HepG2 (cell line): ENCODE results near the gene HELB. TPM values are rescaled to one million over a fixed set of nuclear protein-coding genes. Genes with fewer than 3 reads are reported as not detected.

Experiments used
- AKAP8 ChIP-seq: sonication (generic); formaldehyde crosslinking; IDR thresholded peaks from 2 replicates; pipeline ENCODE4 v1.5.1; 2020; ENCODE audit warnings: mild to moderate bottlenecking, missing genetic modification reagents
- ARHGAP35 ChIP-seq: sonication (generic); formaldehyde crosslinking; IDR thresholded peaks from 2 replicates; pipeline ENCODE4 v1.9.0; 2022; ENCODE audit warnings: mild to moderate bottlenecking, inconsistent platforms, moderate library complexity, missing genetic modification reagents, borderline replicate concordance
- FLYWCH1 ChIP-seq: sonication (generic); formaldehyde crosslinking; IDR thresholded peaks from 2 replicates; pipeline ENCODE4 v1.8.1; 2023; ENCODE audit warnings: mild to moderate bottlenecking, missing genetic modification reagents
- MBD4 ChIP-seq: IDR thresholded peaks from 2 replicates; pipeline ENCODE4 v1.6.1; 2012; ENCODE audit warnings: low read length, inconsistent platforms, borderline replicate concordance
- NPAS2 ChIP-seq: sonication (generic); formaldehyde crosslinking; IDR thresholded peaks from 2 replicates; pipeline ENCODE4 v1.8.0; 2022; ENCODE audit warnings: mild to moderate bottlenecking, missing genetic modification reagents, borderline replicate concordance
- NR2F1 ChIP-seq, 2 experiments: fragments of 450-650 bp in 1 of 2; formaldehyde crosslinking in 1 of 2; IDR thresholded peaks; 2 replicates each; pipeline versions ENCODE4 v1.5.0 to v1.6.1; 2016 to 2020; ENCODE audit warnings: mild to moderate bottlenecking in 1 of 2, missing compliant biosample characterization in 1 of 2, missing genetic modification reagents in 1 of 2, moderate library complexity in 1 of 2
- PTBP1 ChIP-seq: fragments of 200-400 bp; formaldehyde crosslinking; IDR thresholded peaks from 2 replicates; pipeline ENCODE4 v1.6.1; 2018; ENCODE audit warnings: low read length, low read depth; ENCODE audit not compliant: poor library complexity, severe bottlenecking
- SUZ12 ChIP-seq: fragments of 150-350 bp; IDR thresholded peaks from 2 replicates; pipeline ENCODE4 v1.6.1; 2014; ENCODE audit warnings: low read depth, low read length
- TMF1 ChIP-seq: sonication (generic); formaldehyde crosslinking; IDR thresholded peaks from 2 replicates; pipeline ENCODE4 v1.8.1; 2022; ENCODE audit warnings: low read depth, missing genetic modification reagents
- ZKSCAN8 ChIP-seq: IDR thresholded peaks from 2 replicates; pipeline ENCODE4 v1.6.1; 2016; ENCODE audit warnings: borderline replicate concordance, missing genetic modification reagents, missing compliant biosample characterization
- ZNF12 ChIP-seq: sonication (generic); formaldehyde crosslinking; IDR thresholded peaks from 2 replicates; pipeline ENCODE4 v1.5.0; 2020; ENCODE audit warnings: missing genetic modification reagents
- ZNF282 ChIP-seq: fragments of 450-650 bp; IDR thresholded peaks from 2 replicates; pipeline ENCODE4 v1.6.1; 2018; ENCODE audit not compliant: partially characterized antibody
- polyA plus RNA-seq, 8 experiments: library from polyadenylated mRNA; depleted of rRNA in 3 of 8; stranded (reverse) in 7 of 8; unstranded in 1 of 8; fragments of >200 nt; fragmentation: Illumina TruSeq in 4 of 8; extraction: Trizol in 4 of 8; gene quantifications; 2 replicates each; pipeline versions ENCODE4 v1.2.1 to v1.2.3, GENCODE V29; 2011 to 2016; ENCODE audit warnings: low read depth in 4 of 8, missing spikeins in 1 of 8, mixed read lengths in 1 of 8; ENCODE audit not compliant: insufficient read depth in 1 of 8
- total RNA-seq, 5 experiments: library from RNA; depleted of rRNA; stranded (reverse); fragments of >200 nt; fragmentation: Illumina TruSeq; extraction: Trizol; gene quantifications; 2 replicates each; pipeline ENCODE4 v1.2.3, GENCODE V29; 2016; ENCODE audit warnings: low read depth in 1 of 5
- TF ChIP-seq, protein P1 (sequence below): IDR thresholded peaks from 2 replicates; pipeline ENCODE4 v1.6.1; 2016; ENCODE audit warnings: mild to moderate bottlenecking
- TF ChIP-seq, protein P2 (sequence below): sonication (generic); formaldehyde crosslinking; IDR thresholded peaks from 2 replicates; pipeline ENCODE4 v1.4.0; 2020; ENCODE audit warnings: mild to moderate bottlenecking, missing genetic modification reagents
- TF ChIP-seq, protein P3 (sequence below): sonication (generic); formaldehyde crosslinking; conservative IDR thresholded peaks from 2 replicates; pipeline ENCODE4 v1.4.0; 2020; ENCODE audit warnings: missing genetic modification reagents
- TF ChIP-seq, protein P4 (sequence below): IDR thresholded peaks from 2 replicates; pipeline ENCODE4 v1.6.1; 2016; ENCODE audit warnings: control low read depth

The HELB gene
- total and polyA plus RNA-seq, 2 of the 13 experiments (the other 11 are each of a cell fraction or from before 2014, with no cell fraction given) = 1.7 to 3.7 TPM

DNA sequence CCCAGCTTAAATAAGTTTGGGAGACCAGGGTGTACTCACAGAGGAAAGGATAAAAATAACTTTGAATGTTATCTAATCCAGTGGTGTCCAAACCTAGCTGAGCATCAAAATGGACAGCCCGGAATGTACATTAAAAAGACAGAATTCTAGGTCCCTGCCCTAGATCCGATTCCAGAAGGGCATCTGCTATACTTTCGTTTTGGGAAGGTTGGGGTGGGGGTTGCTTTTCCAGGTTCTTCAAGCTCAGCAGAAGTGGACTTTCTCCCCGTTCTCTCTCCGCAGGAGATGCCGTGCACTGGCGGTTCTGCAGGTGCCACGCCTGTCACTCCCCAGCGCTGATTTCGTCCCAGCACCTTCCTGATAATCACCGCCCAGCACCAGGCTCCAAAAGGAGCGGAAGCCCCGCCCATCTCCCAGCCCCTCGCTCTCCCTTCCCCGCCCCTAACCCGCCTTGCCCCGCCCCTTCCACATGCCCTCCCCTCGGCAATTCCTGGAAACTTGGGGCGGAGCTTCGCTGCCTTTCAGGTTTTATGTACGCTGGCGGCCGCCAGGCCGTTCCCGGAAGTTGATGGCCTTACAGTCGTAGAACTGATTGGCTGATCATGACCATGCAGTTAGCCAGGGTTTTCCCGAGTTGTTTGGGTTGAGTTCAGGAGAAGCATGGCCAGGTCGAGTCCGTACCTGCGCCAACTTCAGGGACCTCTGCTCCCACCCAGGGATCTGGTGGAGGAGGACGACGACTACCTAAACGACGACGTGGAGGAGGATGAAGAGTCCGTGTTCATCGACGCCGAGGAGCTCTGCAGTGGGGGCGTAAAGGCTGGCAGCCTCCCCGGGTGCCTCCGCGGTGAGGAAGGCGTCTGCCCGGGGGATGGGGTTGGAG, at the start of gene HELB (continued):
- TF ChIP-seq TMF1 (CRISPR knock-in tag) (no peak), ZKSCAN8 (no peak), MBD4 (no peak), SUZ12 (no peak), NR2F1 (CRISPR knock-in tag; IDR thresholded peaks at IDR 0.05) (no peak), NPAS2 (CRISPR knock-in tag) (no peak), PTBP1 (no peak), ZNF12 (CRISPR knock-in tag) (peak; percentile 33; the same call in 1 of the 2 replicates), AKAP8 (CRISPR knock-in tag) (no peak), ZNF282 (no peak), FLYWCH1 (CRISPR knock-in tag) (no peak), ARHGAP35 (CRISPR knock-in tag) (no peak)
- TF ChIP-seq, protein P1, sequence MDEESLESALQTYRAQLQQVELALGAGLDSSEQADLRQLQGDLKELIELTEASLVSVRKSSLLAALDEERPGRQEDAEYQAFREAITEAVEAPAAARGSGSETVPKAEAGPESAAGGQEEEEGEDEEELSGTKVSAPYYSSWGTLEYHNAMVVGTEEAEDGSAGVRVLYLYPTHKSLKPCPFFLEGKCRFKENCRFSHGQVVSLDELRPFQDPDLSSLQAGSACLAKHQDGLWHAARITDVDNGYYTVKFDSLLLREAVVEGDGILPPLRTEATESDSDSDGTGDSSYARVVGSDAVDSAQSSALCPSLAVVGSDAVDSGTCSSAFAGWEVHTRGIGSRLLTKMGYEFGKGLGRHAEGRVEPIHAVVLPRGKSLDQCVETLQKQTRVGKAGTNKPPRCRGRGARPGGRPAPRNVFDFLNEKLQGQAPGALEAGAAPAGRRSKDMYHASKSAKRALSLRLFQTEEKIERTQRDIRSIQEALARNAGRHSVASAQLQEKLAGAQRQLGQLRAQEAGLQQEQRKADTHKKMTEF (CRISPR knock-in tag) = peak; percentile 58
- TF ChIP-seq, protein P2, sequence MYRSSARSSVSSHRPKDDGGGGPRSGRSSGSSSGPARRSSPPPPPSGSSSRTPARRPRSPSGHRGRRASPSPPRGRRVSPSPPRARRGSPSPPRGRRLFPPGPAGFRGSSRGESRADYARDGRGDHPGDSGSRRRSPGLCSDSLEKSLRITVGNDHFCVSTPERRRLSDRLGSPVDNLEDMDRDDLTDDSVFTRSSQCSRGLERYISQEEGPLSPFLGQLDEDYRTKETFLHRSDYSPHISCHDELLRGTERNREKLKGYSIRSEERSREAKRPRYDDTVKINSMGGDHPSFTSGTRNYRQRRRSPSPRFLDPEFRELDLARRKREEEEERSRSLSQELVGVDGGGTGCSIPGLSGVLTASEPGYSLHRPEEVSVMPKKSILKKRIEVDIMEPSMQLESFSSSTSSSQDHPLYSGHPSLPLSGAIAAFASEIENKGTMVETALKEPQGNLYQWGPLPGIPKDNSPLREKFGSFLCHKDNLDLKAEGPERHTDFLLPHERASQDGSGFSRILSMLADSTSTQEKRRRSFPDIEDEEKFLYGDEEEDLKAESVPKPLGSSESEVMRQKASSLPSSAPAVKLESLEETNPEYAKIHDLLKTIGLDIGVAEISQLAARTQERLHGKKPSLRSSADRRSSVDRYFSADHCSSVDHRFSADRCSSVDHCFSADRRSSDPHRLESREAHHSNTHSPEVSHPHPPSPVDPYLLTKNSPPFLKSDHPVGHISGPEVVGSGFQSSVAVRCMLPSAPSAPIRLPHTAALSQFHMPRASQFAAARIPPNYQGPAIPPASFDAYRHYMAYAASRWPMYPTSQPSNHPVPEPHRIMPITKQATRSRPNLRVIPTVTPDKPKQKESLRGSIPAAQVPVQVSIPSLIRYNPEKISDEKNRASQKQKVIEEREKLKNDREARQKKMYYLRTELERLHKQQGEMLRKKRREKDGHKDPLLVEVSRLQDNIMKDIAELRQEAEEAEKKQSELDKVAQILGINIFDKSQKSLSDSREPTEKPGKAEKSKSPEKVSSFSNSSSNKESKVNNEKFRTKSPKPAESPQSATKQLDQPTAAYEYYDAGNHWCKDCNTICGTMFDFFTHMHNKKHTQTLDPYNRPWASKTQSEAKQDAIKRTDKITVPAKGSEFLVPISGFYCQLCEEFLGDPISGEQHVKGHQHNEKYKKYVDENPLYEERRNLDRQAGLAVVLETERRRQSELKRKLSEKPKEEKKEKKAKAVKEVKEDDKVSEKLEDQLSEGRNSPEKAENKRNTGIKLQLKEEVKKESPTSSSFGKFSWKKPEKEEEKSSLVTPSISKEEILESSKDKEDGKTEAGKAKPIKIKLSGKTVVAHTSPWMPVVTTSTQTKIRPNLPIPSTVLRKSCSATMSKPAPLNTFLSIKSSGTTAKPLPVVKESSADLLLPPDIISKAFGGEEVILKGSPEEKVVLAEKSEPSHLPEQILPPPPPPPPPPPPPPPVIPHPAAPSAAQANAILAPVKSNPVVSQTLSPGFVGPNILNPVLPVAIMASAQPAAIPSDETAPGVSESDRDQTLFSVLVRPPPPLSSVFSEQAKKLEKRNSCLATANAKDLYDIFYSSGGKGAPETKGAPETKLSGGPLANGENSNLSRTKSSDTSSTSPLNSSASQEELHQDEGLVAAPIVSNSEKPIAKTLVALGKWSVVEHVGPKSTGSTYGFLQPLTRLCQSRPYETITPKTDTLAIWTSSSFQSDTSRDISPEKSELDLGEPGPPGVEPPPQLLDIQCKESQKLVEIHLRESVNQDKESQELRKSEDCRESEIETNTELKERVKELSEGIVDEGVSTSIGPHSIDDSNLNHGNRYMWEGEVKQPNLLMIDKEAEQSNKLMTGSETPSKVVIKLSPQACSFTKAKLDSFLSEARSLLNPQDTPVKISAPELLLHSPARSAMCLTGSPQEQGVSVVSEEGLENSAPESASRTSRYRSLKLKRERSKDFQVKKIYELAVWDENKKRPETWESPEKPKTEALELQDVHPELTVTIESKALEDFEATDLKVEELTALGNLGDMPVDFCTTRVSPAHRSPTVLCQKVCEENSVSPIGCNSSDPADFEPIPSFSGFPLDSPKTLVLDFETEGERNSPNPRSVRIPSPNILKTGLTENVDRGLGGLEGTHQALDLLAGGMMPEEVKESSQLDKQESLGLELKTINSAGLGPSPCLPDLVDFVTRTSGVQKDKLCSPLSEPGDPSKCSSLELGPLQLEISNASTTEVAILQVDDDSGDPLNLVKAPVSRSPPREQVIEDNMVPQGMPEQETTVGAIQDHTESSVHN = no peak
- TF ChIP-seq, protein P3, sequence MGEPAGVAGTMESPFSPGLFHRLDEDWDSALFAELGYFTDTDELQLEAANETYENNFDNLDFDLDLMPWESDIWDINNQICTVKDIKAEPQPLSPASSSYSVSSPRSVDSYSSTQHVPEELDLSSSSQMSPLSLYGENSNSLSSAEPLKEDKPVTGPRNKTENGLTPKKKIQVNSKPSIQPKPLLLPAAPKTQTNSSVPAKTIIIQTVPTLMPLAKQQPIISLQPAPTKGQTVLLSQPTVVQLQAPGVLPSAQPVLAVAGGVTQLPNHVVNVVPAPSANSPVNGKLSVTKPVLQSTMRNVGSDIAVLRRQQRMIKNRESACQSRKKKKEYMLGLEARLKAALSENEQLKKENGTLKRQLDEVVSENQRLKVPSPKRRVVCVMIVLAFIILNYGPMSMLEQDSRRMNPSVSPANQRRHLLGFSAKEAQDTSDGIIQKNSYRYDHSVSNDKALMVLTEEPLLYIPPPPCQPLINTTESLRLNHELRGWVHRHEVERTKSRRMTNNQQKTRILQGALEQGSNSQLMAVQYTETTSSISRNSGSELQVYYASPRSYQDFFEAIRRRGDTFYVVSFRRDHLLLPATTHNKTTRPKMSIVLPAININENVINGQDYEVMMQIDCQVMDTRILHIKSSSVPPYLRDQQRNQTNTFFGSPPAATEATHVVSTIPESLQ = no peak
- TF ChIP-seq, protein P4, sequence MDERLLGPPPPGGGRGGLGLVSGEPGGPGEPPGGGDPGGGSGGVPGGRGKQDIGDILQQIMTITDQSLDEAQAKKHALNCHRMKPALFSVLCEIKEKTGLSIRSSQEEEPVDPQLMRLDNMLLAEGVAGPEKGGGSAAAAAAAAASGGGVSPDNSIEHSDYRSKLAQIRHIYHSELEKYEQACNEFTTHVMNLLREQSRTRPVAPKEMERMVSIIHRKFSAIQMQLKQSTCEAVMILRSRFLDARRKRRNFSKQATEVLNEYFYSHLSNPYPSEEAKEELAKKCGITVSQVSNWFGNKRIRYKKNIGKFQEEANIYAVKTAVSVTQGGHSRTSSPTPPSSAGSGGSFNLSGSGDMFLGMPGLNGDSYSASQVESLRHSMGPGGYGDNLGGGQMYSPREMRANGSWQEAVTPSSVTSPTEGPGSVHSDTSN (CRISPR knock-in tag) = no peak
